ENCODE data around the gene LRRIQ3. TPM values are rescaled to one million over a fixed set of nuclear protein-coding genes. Genes with fewer than 3 reads are reported as not detected.

Gene LRRIQ3
- total and polyA plus RNA-seq, 2 donors (not counting 3 experiments of a cell fraction or from before 2014, with no cell fraction given), result 0.21 to 1.1 TPM

DNA sequence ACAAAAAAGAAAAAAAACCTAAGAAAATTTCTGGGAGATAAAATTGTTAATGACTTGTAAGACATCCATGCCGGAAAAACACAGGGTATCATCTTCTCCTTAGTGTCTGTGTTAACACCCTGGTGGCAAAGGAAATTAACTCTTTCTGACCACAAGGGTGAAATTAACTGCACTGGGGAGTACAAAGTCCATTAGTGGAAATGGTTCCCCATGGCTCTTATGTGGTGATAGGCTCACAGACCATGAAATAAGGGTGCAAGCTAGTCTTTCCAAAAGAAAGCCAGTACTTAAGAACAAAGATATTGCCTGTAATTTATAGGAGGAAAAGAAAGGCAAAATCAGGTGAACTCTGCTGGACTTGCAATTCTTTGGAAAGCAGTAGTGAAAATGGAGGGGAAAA is 185.4 kb downstream of the LRRIQ3 start:
- H3K4me1 ChIP-seq (ENCODE audit: control insufficient read depth, extremely low read depth, insufficient read depth, low read length), result no peaks in the 10 kb centered on the region
- no peaks in the 10 kb centered on the region for H4K20me1 ChIP-seq (replicated peaks; ENCODE audit: control insufficient read depth, extremely low read depth, insufficient read depth, low read length)
- no peaks in the 10 kb centered on the region for H3K36me3 ChIP-seq (ENCODE audit: control insufficient read depth in 2 of 2, extremely low read depth in 1 of 2, insufficient read depth in 2 of 2, low read length in 2 of 2)
- POLR2A ChIA-PET, result no interaction called here
- intact Hi-C loops (cut with micrococcal nuclease), result no loop called here
- H3K4me2 ChIP-seq (ENCODE audit: insufficient read depth, low read length), result no peak overlapping the region
- H3K9ac ChIP-seq (replicated peaks; ENCODE audit: extremely low read depth, insufficient read depth, low read length), result no peak overlapping the region
- H3K27ac ChIP-seq (ENCODE audit: insufficient read depth, low read depth, low read length), result no peak overlapping the region
- no TSS peak for BruUV-seq (replicated peaks)
- H3K9me1 ChIP-seq (replicated peaks; ENCODE audit: control insufficient read depth, extremely low read depth, insufficient read depth, low read length), result no peaks in the 10 kb centered on the region
- CTCF ChIA-PET, result interaction anchor here (1.2 kb wide), 1 partner anchor 36 kb away, joined by 3 read pairs; no protein-coding TSS in a partner anchor
- no peaks in the 10 kb centered on the region for H3K79me2 ChIP-seq (ENCODE audit: control insufficient read depth, insufficient read depth, low read length)
- TF ChIP-seq MYC (IDR thresholded peaks at IDR 0.05; ENCODE audit: low read depth, low read length), result no peak
- TF ChIP-seq POLR2A (IDR thresholded peaks at IDR 0.05; ENCODE audit: low read depth, low read length), result no peak
- TF ChIP-seq JUN (IDR thresholded peaks at IDR 0.05; ENCODE audit: borderline replicate concordance, insufficient read depth, insufficient read length, low read depth), result no peak
- TF ChIP-seq EZH2 (IDR thresholded peaks at IDR 0.05; ENCODE audit: borderline replicate concordance, low read depth, low read length, severe bottlenecking), result no peak
- TF ChIP-seq, protein P1, sequence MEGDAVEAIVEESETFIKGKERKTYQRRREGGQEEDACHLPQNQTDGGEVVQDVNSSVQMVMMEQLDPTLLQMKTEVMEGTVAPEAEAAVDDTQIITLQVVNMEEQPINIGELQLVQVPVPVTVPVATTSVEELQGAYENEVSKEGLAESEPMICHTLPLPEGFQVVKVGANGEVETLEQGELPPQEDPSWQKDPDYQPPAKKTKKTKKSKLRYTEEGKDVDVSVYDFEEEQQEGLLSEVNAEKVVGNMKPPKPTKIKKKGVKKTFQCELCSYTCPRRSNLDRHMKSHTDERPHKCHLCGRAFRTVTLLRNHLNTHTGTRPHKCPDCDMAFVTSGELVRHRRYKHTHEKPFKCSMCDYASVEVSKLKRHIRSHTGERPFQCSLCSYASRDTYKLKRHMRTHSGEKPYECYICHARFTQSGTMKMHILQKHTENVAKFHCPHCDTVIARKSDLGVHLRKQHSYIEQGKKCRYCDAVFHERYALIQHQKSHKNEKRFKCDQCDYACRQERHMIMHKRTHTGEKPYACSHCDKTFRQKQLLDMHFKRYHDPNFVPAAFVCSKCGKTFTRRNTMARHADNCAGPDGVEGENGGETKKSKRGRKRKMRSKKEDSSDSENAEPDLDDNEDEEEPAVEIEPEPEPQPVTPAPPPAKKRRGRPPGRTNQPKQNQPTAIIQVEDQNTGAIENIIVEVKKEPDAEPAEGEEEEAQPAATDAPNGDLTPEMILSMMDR (IDR thresholded peaks at IDR 0.05; ENCODE audit: extremely low read depth in 1 of 2, insufficient read depth in 1 of 2, low read depth in 1 of 2, low read length in 2 of 2), result no peak
- no peak for TF ChIP-seq POLR2AphosphoS5 (IDR thresholded peaks at IDR 0.05; ENCODE audit: insufficient read depth, low read depth, low read length)
- no peak for TF ChIP-seq FOS (IDR thresholded peaks at IDR 0.05; ENCODE audit: borderline replicate concordance, insufficient read depth, low read length)
- no peak for TF ChIP-seq GATA2 (IDR thresholded peaks at IDR 0.05; ENCODE audit: insufficient read depth, insufficient read length, low read depth, low read length)
- TF ChIP-seq, protein P2, sequence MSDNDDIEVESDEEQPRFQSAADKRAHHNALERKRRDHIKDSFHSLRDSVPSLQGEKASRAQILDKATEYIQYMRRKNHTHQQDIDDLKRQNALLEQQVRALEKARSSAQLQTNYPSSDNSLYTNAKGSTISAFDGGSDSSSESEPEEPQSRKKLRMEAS (IDR thresholded peaks at IDR 0.05; ENCODE audit: insufficient read depth, insufficient read length), result no peak
- dilution Hi-C loops (cut with MboI; ENCODE audit: extremely low pct_ligation_motif_present, low sequenced_read_pairs), result no loop called here
- H3K27me3 ChIP-seq (ENCODE audit: control insufficient read depth in 2 of 2, insufficient read depth in 2 of 2, low read length in 2 of 2), result no peaks in the 10 kb centered on the region
- DNase-seq (ENCODE audit: low read depth, low spot score) (no peak), FAIRE-seq (no peak)
- H2AFZ ChIP-seq (ENCODE audit: low read depth, low read length), result no peak overlapping the region
- no peaks in the 10 kb centered on the region for H3K9me3 ChIP-seq (replicated peaks; ENCODE audit: control insufficient read depth, insufficient read depth, low read length)
- no peak overlapping the region for H3K4me3 ChIP-seq (replicated peaks in 1 of 3; ENCODE audit: insufficient read depth in 1 of 3, low read depth in 1 of 3, low read length in 3 of 3)
